Effector memory CD4-positive, alpha-beta T cell (primary cell): ENCODE measurements around the gene PRKCD.

ENCODE experiments used
- DNase-seq, 3 donors: peaks; one replicate each; pipeline ENCODE4 v3.0.0-alpha.2; 2020
- H3K27ac ChIP-seq: 2 replicates; pipeline ENCODE4 v1.7.0; 2013; ENCODE audit warnings: mild to moderate bottlenecking, low read length, moderate library complexity; ENCODE audit not compliant: insufficient read depth, poor library complexity, severe bottlenecking
- H3K27me3 ChIP-seq: replicated peaks from 2 replicates; pipeline ENCODE4 v1.7.0; 2013; ENCODE audit warnings: mild to moderate bottlenecking, low read length; ENCODE audit not compliant: insufficient read depth, control insufficient read depth, poor library complexity, severe bottlenecking
- H3K36me3 ChIP-seq: 2 replicates; pipeline ENCODE4 v1.7.0; 2013; ENCODE audit warnings: mild to moderate bottlenecking, low read length, moderate library complexity; ENCODE audit not compliant: control insufficient read depth, insufficient read depth
- H3K4me1 ChIP-seq: 2 replicates; pipeline ENCODE4 v1.7.0; 2013; ENCODE audit warnings: low read length, mild to moderate bottlenecking; ENCODE audit not compliant: control insufficient read depth, insufficient read depth, poor library complexity, severe bottlenecking
- H3K4me3 ChIP-seq: 2 replicates; pipeline ENCODE4 v1.7.0; 2013; ENCODE audit warnings: low read length, low read depth, mild to moderate bottlenecking; ENCODE audit not compliant: insufficient read depth, poor library complexity, severe bottlenecking
- H3K9me3 ChIP-seq: 2 replicates; pipeline ENCODE4 v1.7.0; 2013; ENCODE audit warnings: mild to moderate bottlenecking, low read length, moderate library complexity; ENCODE audit not compliant: control insufficient read depth
- total RNA-seq, 3 donors: gene quantifications; one replicate each; lab custom pipeline; 2026; lab: John Stamatoyannopoulos, UW

Gene PRKCD
- 24.4 to 39.3 (median 27.7) reads per million in 3 donors for total RNA-seq

- H3K36me3 ChIP-seq = no peaks in the 10 kb centered on the region
- peak within 1 kb of the TSS; percentile 71 for H3K27ac ChIP-seq
- peak within 1 kb of the TSS; percentile 89 for H3K4me3 ChIP-seq
- no peaks in the 10 kb centered on the region for H3K9me3 ChIP-seq
- H3K27me3 ChIP-seq = peaks cover 3% of the 10 kb centered on the region
- peak; percentile 73 to 74 (median 73) for DNase-seq
- peaks cover 19% of the 10 kb centered on the region for H3K4me1 ChIP-seq
Measured at GRCh38 chr3:53160660-53161449, at the start of gene PRKCD. PRKCD (plus strand) TSS chr3:53161209; CDS start chr3:53178423, 17,214 bp downstream.

DNA sequence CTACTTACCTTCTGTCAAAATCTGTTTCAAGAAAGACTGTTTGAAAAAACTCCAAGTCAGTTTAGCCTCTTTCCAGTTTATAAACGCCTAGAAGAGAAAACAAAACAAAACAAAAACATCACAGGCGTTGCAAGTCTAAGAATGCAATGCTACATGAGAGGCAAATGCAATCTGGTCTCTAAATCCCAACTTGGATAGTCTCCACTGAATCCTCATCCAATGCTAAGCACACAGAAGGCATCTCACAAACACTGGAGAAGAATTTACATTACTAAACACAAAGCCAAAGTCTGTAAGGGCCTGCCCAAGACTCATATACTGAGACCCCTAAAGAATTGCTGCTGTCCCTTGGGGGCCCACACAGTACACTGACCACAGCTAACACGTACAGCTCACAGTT is 49.2 kb upstream of the PRKCD start:
- peaks cover 23% of the 10 kb centered on the region for H3K36me3 ChIP-seq
- H3K4me1 ChIP-seq = no peaks in the 10 kb centered on the region
- H3K4me3 ChIP-seq = no peak overlapping the region
- H3K9me3 ChIP-seq = no peaks in the 10 kb centered on the region
- H3K27ac ChIP-seq = no peak overlapping the region
- no peaks in the 10 kb centered on the region for H3K27me3 ChIP-seq
- DNase-seq = no peak

DNA sequence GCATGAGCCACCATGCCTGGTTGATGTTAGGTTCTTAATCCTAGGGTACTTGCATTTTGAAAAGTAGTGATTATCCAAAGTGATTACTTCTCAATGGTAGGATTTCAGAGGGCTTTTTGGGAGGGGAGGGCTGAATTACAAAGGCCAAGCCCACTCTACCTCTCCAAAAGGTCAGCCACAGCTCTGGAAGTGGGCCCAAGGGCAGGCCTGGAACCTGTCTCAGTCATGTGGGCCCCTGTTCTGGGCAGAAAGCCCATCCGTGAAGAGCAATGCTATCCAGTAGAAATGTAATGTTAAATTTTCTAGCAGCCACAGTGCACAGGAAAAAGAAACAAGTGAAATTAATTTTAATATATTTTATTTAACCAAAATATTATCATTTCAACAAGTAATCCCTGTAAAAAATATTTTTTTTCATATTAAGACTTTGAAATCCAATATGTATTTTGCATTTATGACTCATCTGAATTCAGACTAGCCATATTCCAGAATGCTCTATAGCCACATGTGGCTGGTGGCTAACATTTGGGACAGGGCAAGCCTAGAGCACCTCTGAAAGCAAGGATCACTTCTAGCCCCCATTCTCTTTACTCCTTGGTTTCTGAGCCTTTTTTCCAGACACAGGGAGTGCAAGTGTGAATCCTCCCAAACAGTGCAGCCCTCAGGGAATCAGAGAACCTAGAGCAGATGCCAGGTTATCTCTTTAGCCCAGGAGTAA is 47.6 kb upstream of the PRKCD start:
- DNase-seq = no peak
- peaks cover 39% of the 10 kb centered on the region for H3K36me3 ChIP-seq
- H3K9me3 ChIP-seq = no peaks in the 10 kb centered on the region
- H3K4me1 ChIP-seq = no peaks in the 10 kb centered on the region
- no peak overlapping the region for H3K27ac ChIP-seq
- H3K4me3 ChIP-seq = no peak overlapping the region
- H3K27me3 ChIP-seq = no peaks in the 10 kb centered on the region

GRCh38 chr3:53114011-53114400 is 47.0 kb upstream of the PRKCD start:
- DNase-seq = peak; percentile 59 to 71 (median 60)
- Histone ChIP-seq H3K36me3 (peaks cover 39% of the 10 kb centered on the region), H3K27me3 (no peaks in the 10 kb centered on the region)

DNA sequence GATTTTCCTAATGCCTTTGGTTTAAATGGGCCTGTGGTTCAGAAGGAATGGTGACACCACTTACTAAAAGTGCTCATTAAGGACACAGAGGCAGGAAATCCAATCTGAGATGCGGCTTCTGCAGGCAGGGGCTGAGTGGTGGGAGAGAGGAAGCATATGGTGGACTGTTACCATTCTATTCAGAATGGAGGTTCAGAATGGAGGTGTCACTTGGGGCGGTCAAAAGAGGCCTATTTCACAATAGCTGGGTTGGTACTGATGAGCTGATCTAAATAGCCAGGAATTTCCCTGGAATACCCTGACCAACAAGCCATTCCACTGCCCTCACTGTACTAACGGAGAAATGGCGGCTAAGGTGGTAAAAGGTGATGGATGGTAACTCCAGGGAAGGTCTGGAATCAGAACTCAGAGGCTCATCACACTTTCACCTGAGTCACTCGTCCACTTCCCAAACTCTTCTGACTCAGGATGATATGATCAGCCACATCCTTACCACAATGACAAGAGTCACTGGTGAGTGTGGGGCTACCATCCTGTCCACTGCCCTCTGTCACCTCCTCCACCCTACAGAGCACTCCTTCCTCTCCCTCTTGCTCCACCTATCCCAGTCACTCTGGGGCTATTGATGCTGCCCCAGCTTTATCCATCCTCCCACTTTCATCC is 46.5 kb upstream of the PRKCD start:
- no peaks in the 10 kb centered on the region for H3K4me1 ChIP-seq
- H3K27me3 ChIP-seq = no peaks in the 10 kb centered on the region
- no peak for DNase-seq
- H3K9me3 ChIP-seq = no peaks in the 10 kb centered on the region
- H3K4me3 ChIP-seq = no peak overlapping the region
- peaks cover 39% of the 10 kb centered on the region for H3K36me3 ChIP-seq
- H3K27ac ChIP-seq = no peak overlapping the region

More at GRCh38 chr3:53114011-53114400, 47.0 kb upstream of the PRKCD start:
- Histone ChIP-seq H3K4me1 (no peaks in the 10 kb centered on the region), H3K27ac (no peak overlapping the region), H3K4me3 (no peak overlapping the region), H3K9me3 (no peaks in the 10 kb centered on the region)

DNA sequence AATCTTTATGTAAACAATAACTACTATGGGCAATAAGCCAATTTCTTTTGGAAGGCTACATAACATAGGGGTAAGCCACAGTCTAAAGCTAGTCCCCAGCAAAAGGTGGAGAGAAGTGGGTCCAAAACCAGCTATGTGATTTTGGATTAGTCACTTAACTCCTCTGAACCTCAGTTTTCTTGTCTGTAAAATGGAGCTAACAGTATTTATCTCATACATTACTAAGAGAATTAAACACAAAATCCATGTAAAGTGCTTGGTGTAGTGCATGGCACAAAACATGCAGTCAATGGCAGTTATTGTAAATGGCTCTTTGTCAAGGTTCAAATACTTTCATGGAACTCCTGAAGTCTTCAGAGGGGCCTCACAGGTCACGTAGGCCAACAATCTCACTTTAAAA is 44.1 kb upstream of the PRKCD start:
- H3K36me3 ChIP-seq = peaks cover 47% of the 10 kb centered on the region
- no peak for DNase-seq
- no peak overlapping the region for H3K4me3 ChIP-seq
- H3K27ac ChIP-seq = no peak overlapping the region
- H3K9me3 ChIP-seq = no peaks in the 10 kb centered on the region
- no peaks in the 10 kb centered on the region for H3K4me1 ChIP-seq
- no peaks in the 10 kb centered on the region for H3K27me3 ChIP-seq

DNA sequence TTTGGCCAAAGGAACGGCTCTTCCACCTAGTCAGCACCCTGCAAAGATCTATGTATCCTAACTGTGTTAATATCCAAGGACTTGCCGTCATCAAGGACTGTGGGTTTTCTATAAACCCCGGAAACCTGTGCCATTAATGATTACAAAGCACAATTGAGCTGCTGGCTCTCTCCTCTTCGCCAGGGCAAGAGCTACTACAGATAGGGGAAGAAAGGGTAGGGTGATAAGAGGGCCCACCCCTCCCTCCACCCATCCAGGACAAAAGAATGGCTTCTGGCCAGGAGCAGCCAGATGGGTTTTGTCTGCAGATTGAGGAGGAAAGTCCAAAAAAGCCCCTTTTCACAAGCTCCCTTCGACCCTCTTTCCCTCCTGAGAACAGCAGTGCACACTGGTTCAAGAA is 40.7 kb upstream of the PRKCD start:
- Histone ChIP-seq H3K36me3 (peaks cover 79% of the 10 kb centered on the region), H3K27ac (no peak overlapping the region)

GRCh38 chr3:53122255-53122932 is 38.6 kb upstream of the PRKCD start:
- peaks cover 75% of the 10 kb centered on the region for H3K36me3 ChIP-seq
- no peak overlapping the region for H3K4me3 ChIP-seq
- H3K27ac ChIP-seq = no peak overlapping the region
- no peaks in the 10 kb centered on the region for H3K27me3 ChIP-seq
- H3K4me1 ChIP-seq = no peaks in the 10 kb centered on the region
- H3K9me3 ChIP-seq = no peaks in the 10 kb centered on the region
- DNase-seq = no peak

More for the DNA sequence above, 40.7 kb upstream of the PRKCD start:
- no peaks in the 10 kb centered on the region for H3K9me3 ChIP-seq
- DNase-seq = no peak
- no peak overlapping the region for H3K4me3 ChIP-seq
- H3K4me1 ChIP-seq = no peaks in the 10 kb centered on the region
- no peaks in the 10 kb centered on the region for H3K27me3 ChIP-seq

- H3K4me3 ChIP-seq = no peak overlapping the region
- no peaks in the 10 kb centered on the region for H3K9me3 ChIP-seq
- H3K4me1 ChIP-seq = no peaks in the 10 kb centered on the region
- H3K27ac ChIP-seq = no peak overlapping the region
- DNase-seq = no peak
- peaks cover 70% of the 10 kb centered on the region for H3K36me3 ChIP-seq
- H3K27me3 ChIP-seq = no peaks in the 10 kb centered on the region
Measured at GRCh38 chr3:53122933-53123305, 38.1 kb upstream of the PRKCD start.
